Sigmoid colon (tissue), 7 donors: Measurements from ENCODE around the gene AGXT. TPM values are rescaled to one million over a fixed set of nuclear protein-coding genes. Genes with fewer than 3 reads are reported as not detected.

Experiments
- DNase-seq: peaks from one replicate; pipeline ENCODE4 v3.0.0-alpha.2; 2019
- H3K27ac ChIP-seq, 4 donors: fragments of 200-600 bp; sonication (generic); one replicate each; pipeline ENCODE4 v1.5.1; 2016 to 2019; ENCODE audit warnings: mild to moderate bottlenecking in 1 of 4
- H3K27me3 ChIP-seq, 3 donors: fragments of 200-600 bp; sonication (generic); one replicate each; pipeline ENCODE4 v1.5.1; 2019; ENCODE audit warnings: mild to moderate bottlenecking in 1 of 3
- H3K36me3 ChIP-seq, 4 donors: fragments of 200-600 bp; sonication (generic); one replicate each; pipeline ENCODE4 v1.5.1; 2016 to 2019
- H3K4me1 ChIP-seq, 4 donors: fragments of 200-600 bp; sonication (generic); one replicate each; pipeline ENCODE4 v1.5.1; 2017 to 2019
- H3K4me3 ChIP-seq, 4 donors: fragments of 200-600 bp; sonication (generic); one replicate each; pipeline ENCODE4 v1.5.1; 2017 to 2019; ENCODE audit warnings: mild to moderate bottlenecking in 2 of 4, moderate library complexity in 1 of 4
- H3K9me3 ChIP-seq, 4 donors: fragments of 200-600 bp in 3 of 4; sonication (generic) in 3 of 4; one replicate each; pipeline versions ENCODE4 v1.5.1 to v1.6.1; 2013 to 2019
- CTCF ChIP-seq, 4 experiments: fragments of 450-650 bp in 3 of 4; fragments of 200-600 bp in 1 of 4; IDR thresholded peaks; one replicate each; pipeline ENCODE4 v1.5.1; 2016 to 2019; ENCODE audit warnings: antibody characterized with exemption in 4 of 4, mild to moderate bottlenecking in 3 of 4, moderate library complexity in 2 of 4
- EP300 ChIP-seq, 4 donors: sonication (generic); formaldehyde crosslinking; IDR thresholded peaks; one replicate each; pipeline ENCODE4 v1.6.1; 2017; ENCODE audit warnings: antibody characterized with exemption in 4 of 4
- POLR2A ChIP-seq, 2 donors: fragments of 450-650 bp; IDR thresholded peaks; one replicate each; pipeline ENCODE4 v1.6.1; 2016; ENCODE audit warnings: antibody characterized with exemption in 2 of 2, mild to moderate bottlenecking in 2 of 2, moderate library complexity in 2 of 2
- POLR2AphosphoS5 ChIP-seq, 4 donors: sonication (generic); formaldehyde crosslinking; IDR thresholded peaks; one replicate each; pipeline ENCODE4 v1.6.1; 2017; ENCODE audit warnings: antibody characterized with exemption in 4 of 4
- WGBS, 2 donors: extraction: QIAGEN DNeasy Blood & Tissue Kit; methylation state at CpG; one replicate each; pipeline ENCODE4 v1.1.7; 2013; 5-methylcytosine and 5-hydroxymethylcytosine counted together
- intact Hi-C: fragments of 100-400 bp; cut with DNase I; formaldehyde crosslinking; loops from one replicate; pipeline ENCODE4 v1.15.1; 2023
- polyA plus RNA-seq, 3 donors: library from polyadenylated mRNA; stranded (reverse); fragments of 200-250 nt; gene quantifications; one replicate each; pipeline ENCODE4 v1.2.3, GENCODE V29; 2013
- total RNA-seq, 4 donors: library from RNA; depleted of rRNA; stranded (reverse); fragments of >200 nt; gene quantifications; one replicate each; pipeline ENCODE4 v1.1.0, GENCODE V29; 2016
- donor health status: healthy with polysubstance abuse.
- donor health status: Bipolar disorder and iron deficiency.
- donor health status: healthy.

AGXT gene
- total and polyA plus RNA-seq, 7 donors, result 0.60 to 2.4 (median 1.6) TPM; not detected in 4

GRCh38 chr2:240900141-240900860, 31.7 kb downstream of the AGXT start:
- no peak for DNase-seq
- 81 to 87% methylated on average over 27 of the region's 27 CpGs for WGBS, 2 donors
- Histone ChIP-seq H3K27ac (no peak overlapping the region), H3K4me1 (no peaks in the 10 kb centered on the region), H3K27me3 (peaks cover 0 to under 1% (median 0%) of the 10 kb centered on the region in 3 donors), H3K4me3 (no peak overlapping the region), H3K9me3 (no peaks in the 10 kb centered on the region), H3K36me3 (no peaks in the 10 kb centered on the region)
- intact Hi-C loops, result no loop called here
- no peak for TF ChIP-seq POLR2A (IDR thresholded peaks at IDR 0.05)
- no peak for TF ChIP-seq POLR2AphosphoS5 (IDR thresholded peaks at IDR 0.05)
- TF ChIP-seq EP300 (IDR thresholded peaks at IDR 0.05), result no peak
- no peak for TF ChIP-seq CTCF (IDR thresholded peaks at IDR 0.05)

- H3K36me3 ChIP-seq, result no peaks in the 10 kb centered on the region
- no peak for DNase-seq
- intact Hi-C loops, result no loop called here
- H3K4me1 ChIP-seq, result no peaks in the 10 kb centered on the region
- H3K9me3 ChIP-seq, result no peaks in the 10 kb centered on the region
- H3K4me3 ChIP-seq, result no peak overlapping the region
- WGBS, 2 donors, result 46 to 79% methylated on average over 14 of the region's 14 CpGs
- TF ChIP-seq EP300 (IDR thresholded peaks at IDR 0.05) (no peak), CTCF (IDR thresholded peaks at IDR 0.05) (no peak), POLR2AphosphoS5 (IDR thresholded peaks at IDR 0.05) (no peak), POLR2A (IDR thresholded peaks at IDR 0.05) (no peak)
- no peak overlapping the region for H3K27ac ChIP-seq
- peaks cover 1 to 19% (median 6%) of the 10 kb centered on the region in 3 donors for H3K27me3 ChIP-seq
Measured at GRCh38 chr2:240901986-240902614, 33.5 kb downstream of the AGXT start.

- Histone ChIP-seq H3K4me3 (no peak overlapping the region), H3K4me1 (no peaks in the 10 kb centered on the region), H3K27me3 (peaks cover 5 to 23% (median 6%) of the 10 kb centered on the region in 3 donors), H3K27ac (no peak overlapping the region), H3K9me3 (no peaks in the 10 kb centered on the region), H3K36me3 (no peaks in the 10 kb centered on the region)
- WGBS, 2 donors, result 9 to 55% methylated on average over 7 of the region's 7 CpGs
- intact Hi-C loops, result no loop called here
- no peak for DNase-seq
- TF ChIP-seq EP300 (IDR thresholded peaks at IDR 0.05) (no peak), POLR2AphosphoS5 (IDR thresholded peaks at IDR 0.05) (no peak), CTCF (IDR thresholded peaks at IDR 0.05) (no peak), POLR2A (IDR thresholded peaks at IDR 0.05) (no peak)
Measured at GRCh38 chr2:240902615-240903041, 34.0 kb downstream of the AGXT start.

GRCh38 chr2:240903191-240904060, 34.8 kb downstream of the AGXT start:
- no peak for TF ChIP-seq EP300 (IDR thresholded peaks at IDR 0.05)
- Histone ChIP-seq H3K4me3 (no peak overlapping the region), H3K9me3 (no peaks in the 10 kb centered on the region), H3K36me3 (no peaks in the 10 kb centered on the region), H3K27ac (no peak overlapping the region), H3K27me3 (peaks cover 5 to 23% (median 6%) of the 10 kb centered on the region in 3 donors), H3K4me1 (no peaks in the 10 kb centered on the region)
- no peak for DNase-seq
- intact Hi-C loops, result no loop called here
- WGBS, 2 donors, result 61 to 84% methylated on average over 34 of the region's 34 CpGs
